ENCODE results near the gene KIAA2012.

KIAA2012 gene

GRCh38 chr2:202072737-202073401 lies at the start of gene KIAA2012:
Gene KIAA2012, plus strand, starts transcription at chr2:202073255. Its CDS starts 373 bp downstream, at chr2:202073628.
- no peak for DNase-seq

- no peak for DNase-seq
Measured at GRCh38 chr2:202023904-202024266, 49.2 kb upstream of the KIAA2012 start.

- DNase-seq, result no peak
Measured at GRCh38 chr2:202024871-202025270, 48.2 kb upstream of the KIAA2012 start.

GRCh38 chr2:202025816-202026215 lies 47.2 kb upstream of the KIAA2012 start:
- no peak for DNase-seq

- no peak for DNase-seq
Measured at GRCh38 chr2:202026507-202026906, 46.5 kb upstream of the KIAA2012 start.

- DNase-seq, result no peak
Measured at GRCh38 chr2:202030691-202031090, 42.4 kb upstream of the KIAA2012 start.

- DNase-seq, result no peak
Measured at GRCh38 chr2:202031246-202031951, 41.7 kb upstream of the KIAA2012 start.

- DNase-seq, result peak in 1 of 2 donors; percentile 62
Measured at GRCh38 chr2:202032846-202033316, 40.2 kb upstream of the KIAA2012 start.

GRCh38 chr2:202033317-202034248 lies 39.5 kb upstream of the KIAA2012 start, which contains the start of gene FZD7:
Gene FZD7, plus strand, starts transcription at chr2:202033855. Its CDS starts 793 bp downstream, at chr2:202034648.
- peak; percentile 68 to 84 for DNase-seq

- no peak for DNase-seq
Measured at GRCh38 chr2:202034249-202035088, 38.6 kb upstream of the KIAA2012 start.

GRCh38 chr2:202035089-202035940 lies 37.7 kb upstream of the KIAA2012 start:
- no peak for DNase-seq

GRCh38 chr2:202035941-202036372 lies 37.1 kb upstream of the KIAA2012 start:
- no peak for DNase-seq

- no peak for DNase-seq
Measured at GRCh38 chr2:202036601-202037037, 36.4 kb upstream of the KIAA2012 start.

- DNase-seq, result no peak
Measured at GRCh38 chr2:202037086-202037485, 36.0 kb upstream of the KIAA2012 start.

- DNase-seq, result no peak
Measured at GRCh38 chr2:202038471-202039277, 34.4 kb upstream of the KIAA2012 start.

- DNase-seq, result no peak
Measured at GRCh38 chr2:202039278-202040078, 33.6 kb upstream of the KIAA2012 start.

GRCh38 chr2:202040079-202040844 lies 32.8 kb upstream of the KIAA2012 start:
- DNase-seq, result no peak

GRCh38 chr2:202042444-202042843 lies 30.6 kb upstream of the KIAA2012 start:
- DNase-seq, result no peak
